Osteoblast (primary cell): Measurements from ENCODE around the gene THSD7A. TPM values are rescaled to one million over a fixed set of nuclear protein-coding genes. Genes with fewer than 3 reads are reported as not detected.

Experiments used
- DNase-seq: peaks from one replicate; pipeline ENCODE4 v3.0.0; 2011; ENCODE audit warnings: low spot score, mixed read lengths; ENCODE audit not compliant: insufficient read length; ENCODE audit errors: missing footprints
- H2AFZ ChIP-seq: 2 replicates; pipeline ENCODE4 v1.6.0; 2011; ENCODE audit warnings: mild to moderate bottlenecking, low read length
- H3K27ac ChIP-seq: 2 replicates; pipeline ENCODE4 v1.5.1; 2011; ENCODE audit warnings: mild to moderate bottlenecking, low read depth, low read length, moderate library complexity
- H3K27me3 ChIP-seq: 2 replicates; pipeline ENCODE4 v1.6.0; 2012; ENCODE audit warnings: mild to moderate bottlenecking, control low read depth, inconsistent platforms, low read length, moderate library complexity; ENCODE audit not compliant: insufficient read depth
- H3K36me3 ChIP-seq: 2 replicates; pipeline ENCODE4 v1.5.1; 2011; ENCODE audit warnings: mild to moderate bottlenecking, low read length, control low read depth, moderate library complexity; ENCODE audit not compliant: insufficient read depth
- H3K4me1 ChIP-seq: 2 replicates; pipeline ENCODE4 v1.5.1; 2011; ENCODE audit warnings: mild to moderate bottlenecking, low read length, control low read depth, moderate library complexity; ENCODE audit not compliant: insufficient read depth
- H3K4me2 ChIP-seq: 2 replicates; pipeline ENCODE4 v1.6.0; 2011; ENCODE audit warnings: mild to moderate bottlenecking, low read length; ENCODE audit not compliant: insufficient read depth
- H3K4me3 ChIP-seq: fragments of 200-600 bp; sonication (generic); 3 replicates; pipeline ENCODE4 v1.5.1; 2012; ENCODE audit warnings: mild to moderate bottlenecking, low read length, inconsistent platforms; ENCODE audit not compliant: insufficient read depth
- H3K79me2 ChIP-seq: 2 replicates; pipeline ENCODE4 v1.6.0; 2012; ENCODE audit warnings: mild to moderate bottlenecking, low read length, control low read depth, inconsistent platforms; ENCODE audit not compliant: insufficient read depth
- H3K9me3 ChIP-seq: 2 replicates; pipeline ENCODE4 v1.5.1; 2011; ENCODE audit warnings: low read depth, low read length, control low read depth
- H4K20me1 ChIP-seq: 2 replicates; pipeline ENCODE4 v1.6.0; 2012; ENCODE audit warnings: mild to moderate bottlenecking, low read length, control low read depth; ENCODE audit not compliant: insufficient read depth
- CTCF ChIP-seq: IDR thresholded peaks from 2 replicates; pipeline ENCODE4 v1.5.1; 2011; ENCODE audit warnings: mild to moderate bottlenecking, low read depth, low read length, moderate library complexity; ENCODE audit errors: extremely low read depth
- total RNA-seq: library from RNA; depleted of rRNA; stranded (reverse); fragments of >200 nt; gene quantifications from 2 replicates; pipeline ENCODE4 v1.2.3, GENCODE V29; 2012

Gene THSD7A
- total RNA-seq, 1 donor = under 0.01 TPM

DNA sequence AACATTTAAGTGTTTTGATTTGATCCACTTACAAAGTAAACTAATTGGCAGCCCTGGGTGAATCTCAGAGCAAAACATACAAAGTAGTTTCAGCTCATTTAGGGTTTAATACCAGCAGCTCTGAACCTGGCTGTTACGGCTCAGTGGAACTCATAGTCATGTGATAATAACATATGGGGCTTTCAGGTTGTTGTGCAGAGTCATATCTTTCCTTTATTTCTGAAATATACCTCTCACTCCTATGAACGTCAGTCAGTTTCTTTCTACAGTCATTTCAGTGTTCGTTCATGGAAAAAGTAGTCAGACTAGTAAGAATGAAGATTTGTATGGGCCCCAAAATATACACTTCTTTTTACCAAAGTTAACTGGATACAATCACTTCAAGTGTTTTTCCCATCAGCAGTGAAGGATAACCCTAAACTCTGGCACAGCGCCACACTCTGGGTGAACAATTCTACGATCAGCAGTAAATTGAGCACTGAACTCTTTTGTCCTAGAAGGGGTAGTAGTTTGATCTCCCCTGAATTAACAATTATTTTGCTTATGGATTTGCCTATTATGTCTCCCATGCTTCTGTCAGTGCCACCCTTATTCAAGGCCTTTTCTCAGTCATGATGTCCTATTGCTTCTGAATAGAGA lies 218.6 kb downstream of the THSD7A start:
- no peak for TF ChIP-seq CTCF
- Histone ChIP-seq H3K27ac (no peak overlapping the region), H2AFZ (no peak overlapping the region), H3K4me1 (no peaks in the 10 kb centered on the region), H3K4me3 (no peak overlapping the region), H3K9me3 (no peaks in the 10 kb centered on the region), H4K20me1 (no peaks in the 10 kb centered on the region), H3K4me2 (no peak overlapping the region), H3K79me2 (no peaks in the 10 kb centered on the region), H3K27me3 (no peaks in the 10 kb centered on the region), H3K36me3 (no peaks in the 10 kb centered on the region)
- no peak for DNase-seq

GRCh38 chr7:11612737-11613136 lies 219.3 kb downstream of the THSD7A start:
- DNase-seq = no peak
- no peak overlapping the region for H3K4me2 ChIP-seq
- H3K36me3 ChIP-seq = no peaks in the 10 kb centered on the region
- no peak for TF ChIP-seq CTCF
- H3K4me1 ChIP-seq = no peaks in the 10 kb centered on the region
- no peaks in the 10 kb centered on the region for H3K9me3 ChIP-seq
- H4K20me1 ChIP-seq = no peaks in the 10 kb centered on the region
- H3K27ac ChIP-seq = no peak overlapping the region
- H2AFZ ChIP-seq = no peak overlapping the region
- no peaks in the 10 kb centered on the region for H3K27me3 ChIP-seq
- no peaks in the 10 kb centered on the region for H3K79me2 ChIP-seq
- no peak overlapping the region for H3K4me3 ChIP-seq

DNA sequence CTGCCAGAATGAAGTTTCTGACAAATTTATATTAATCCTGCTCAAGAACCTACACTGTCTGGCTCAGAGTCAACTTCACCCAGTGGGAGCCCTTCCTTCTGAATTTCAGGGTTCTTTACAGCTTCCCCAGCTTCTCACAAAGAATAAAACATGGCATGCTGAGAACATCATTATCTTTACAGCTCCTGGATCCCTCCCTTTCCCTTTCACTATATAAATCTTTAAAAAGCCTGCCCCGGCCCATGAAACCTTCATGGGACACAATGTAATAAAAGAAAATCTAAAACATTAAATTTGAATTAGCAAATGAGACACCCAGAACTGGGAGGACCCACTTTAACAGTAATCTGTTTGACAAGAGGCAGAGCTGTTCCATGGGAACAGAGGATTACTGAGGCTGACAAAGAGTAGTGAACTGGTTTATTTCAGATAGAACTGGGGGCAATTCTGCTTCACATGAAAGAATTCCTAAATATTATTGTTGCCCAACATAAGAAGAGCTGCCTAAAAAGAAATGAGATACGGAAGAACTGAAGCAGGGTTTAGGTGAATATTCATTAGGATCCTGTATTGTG lies 222.8 kb downstream of the THSD7A start:
- no peaks in the 10 kb centered on the region for H4K20me1 ChIP-seq
- no peaks in the 10 kb centered on the region for H3K9me3 ChIP-seq
- no peaks in the 10 kb centered on the region for H3K4me1 ChIP-seq
- H3K36me3 ChIP-seq = no peaks in the 10 kb centered on the region
- H3K4me2 ChIP-seq = no peak overlapping the region
- no peak for TF ChIP-seq CTCF
- no peak overlapping the region for H2AFZ ChIP-seq
- no peak overlapping the region for H3K4me3 ChIP-seq
- DNase-seq = no peak
- H3K27ac ChIP-seq = no peak overlapping the region
- no peaks in the 10 kb centered on the region for H3K79me2 ChIP-seq
- H3K27me3 ChIP-seq = no peaks in the 10 kb centered on the region

DNA sequence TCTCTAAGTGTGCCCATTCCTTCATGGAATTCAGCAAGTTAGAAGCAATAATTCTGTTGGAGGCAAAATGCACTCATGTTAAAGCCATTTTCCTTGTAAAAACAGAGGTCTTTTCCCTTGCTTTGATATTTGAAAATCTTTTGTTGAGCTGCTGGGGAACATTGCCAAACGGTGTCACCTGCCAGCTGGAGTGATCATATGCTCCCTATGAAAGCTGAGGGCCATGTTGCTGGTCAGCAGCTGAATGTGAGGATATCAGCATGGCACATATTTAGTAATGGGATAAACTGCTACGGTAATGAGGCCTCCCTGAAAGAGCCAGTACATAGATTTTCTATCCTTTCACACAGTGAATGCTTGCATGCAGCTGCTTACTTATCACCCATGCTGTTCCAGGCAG lies 224.3 kb downstream of the THSD7A start:
- Histone ChIP-seq H3K4me1 (no peaks in the 10 kb centered on the region), H3K27me3 (no peaks in the 10 kb centered on the region), H4K20me1 (no peaks in the 10 kb centered on the region), H3K9me3 (no peaks in the 10 kb centered on the region), H3K27ac (no peak overlapping the region), H3K36me3 (no peaks in the 10 kb centered on the region), H3K4me2 (no peak overlapping the region), H2AFZ (no peak overlapping the region), H3K4me3 (no peak overlapping the region), H3K79me2 (no peaks in the 10 kb centered on the region)
- no peak for TF ChIP-seq CTCF
- no peak for DNase-seq
